Endothelial cell (in vitro differentiated cells): Measurements from ENCODE around the gene ZNF584. TPM values are rescaled to one million over a fixed set of nuclear protein-coding genes. Genes with fewer than 3 reads are reported as not detected.

Experiments
- DNase-seq: peaks from one replicate; pipeline ENCODE4 v3.0.0; 2021; ENCODE audit warnings: low spot score
- H3K27ac Mint-ChIP-seq: one replicate; pipeline ENCODE4 v1.8.0; 2021; ENCODE audit warnings: mixed read lengths, inconsistent platforms; ENCODE audit not compliant: unreplicated experiment
- H3K27me3 Mint-ChIP-seq: one replicate; pipeline ENCODE4 v1.8.0; 2021; ENCODE audit warnings: mild to moderate bottlenecking, moderate library complexity, mixed read lengths, inconsistent platforms; ENCODE audit not compliant: unreplicated experiment
- H3K36me3 Mint-ChIP-seq: one replicate; pipeline ENCODE4 v1.8.0; 2021; ENCODE audit warnings: mild to moderate bottlenecking, low read depth, mixed read lengths, inconsistent platforms; ENCODE audit not compliant: unreplicated experiment
- H3K4me1 Mint-ChIP-seq: one replicate; pipeline ENCODE4 v1.8.0; 2021; ENCODE audit warnings: mild to moderate bottlenecking, mixed read lengths, inconsistent platforms; ENCODE audit not compliant: unreplicated experiment
- H3K4me3 Mint-ChIP-seq: one replicate; pipeline ENCODE4 v1.8.0; 2021; ENCODE audit warnings: mild to moderate bottlenecking, mixed read lengths, inconsistent platforms; ENCODE audit not compliant: unreplicated experiment
- H3K9me3 Mint-ChIP-seq: one replicate; pipeline ENCODE4 v1.8.0; 2021; ENCODE audit warnings: mixed read lengths, inconsistent platforms; ENCODE audit not compliant: unreplicated experiment
- CTCF ChIP-seq: fragments of 200-600 bp; sonication (generic); IDR thresholded peaks from one replicate; pipeline ENCODE4 v1.5.0; 2021; ENCODE audit warnings: antibody characterized with exemption; ENCODE audit not compliant: unreplicated experiment
- microRNA-seq: library from miRNA; unstranded; fragments of <30 nt; microRNA quantifications from one replicate; pipeline ENCODE4, GENCODE V29; 2020; ENCODE audit not compliant: unreplicated experiment
- total RNA-seq: library from RNA; stranded (reverse); fragmentation: NEBNext Ultra II Directional; extraction: Animal tissue kit (Norgen Biotek cat#: 25700); gene quantifications from one replicate; pipeline ENCODE4 v1.2.1, GENCODE V29; 2021; ENCODE audit not compliant: unreplicated experiment

ZNF584 gene
- total RNA-seq, 1 donor from 2014 or later, result 6.0 TPM

DNA sequence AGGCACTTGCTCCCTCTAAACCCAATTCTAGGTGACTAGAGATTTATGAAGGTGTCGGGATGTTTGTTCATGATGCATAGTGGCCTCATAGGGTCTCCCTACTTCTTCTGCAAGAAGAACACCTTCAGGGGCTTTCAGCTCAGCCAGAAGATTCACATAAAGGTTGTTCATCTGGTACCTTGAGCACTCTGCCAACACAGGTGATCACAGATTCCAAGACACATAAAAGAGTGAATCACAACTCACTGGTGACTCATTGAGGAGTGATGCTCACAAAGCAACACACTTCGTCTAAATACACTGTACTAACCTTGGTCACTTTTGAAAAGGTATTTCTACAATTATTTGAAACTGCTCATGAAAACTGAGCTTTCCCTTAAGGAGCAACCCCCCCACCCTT is 51.6 kb downstream of the ZNF584 start:
- no peak overlapping the region for H3K4me3 Mint-ChIP-seq
- DNase-seq, result no peak
- H3K9me3 Mint-ChIP-seq, result no peaks in the 10 kb centered on the region
- peaks cover 2% of the 10 kb centered on the region for H3K27me3 Mint-ChIP-seq
- TF ChIP-seq CTCF, result no peak
- H3K4me1 Mint-ChIP-seq, result no peaks in the 10 kb centered on the region
- no peak overlapping the region for H3K27ac Mint-ChIP-seq
- H3K36me3 Mint-ChIP-seq, result peaks cover 7% of the 10 kb centered on the region

DNA sequence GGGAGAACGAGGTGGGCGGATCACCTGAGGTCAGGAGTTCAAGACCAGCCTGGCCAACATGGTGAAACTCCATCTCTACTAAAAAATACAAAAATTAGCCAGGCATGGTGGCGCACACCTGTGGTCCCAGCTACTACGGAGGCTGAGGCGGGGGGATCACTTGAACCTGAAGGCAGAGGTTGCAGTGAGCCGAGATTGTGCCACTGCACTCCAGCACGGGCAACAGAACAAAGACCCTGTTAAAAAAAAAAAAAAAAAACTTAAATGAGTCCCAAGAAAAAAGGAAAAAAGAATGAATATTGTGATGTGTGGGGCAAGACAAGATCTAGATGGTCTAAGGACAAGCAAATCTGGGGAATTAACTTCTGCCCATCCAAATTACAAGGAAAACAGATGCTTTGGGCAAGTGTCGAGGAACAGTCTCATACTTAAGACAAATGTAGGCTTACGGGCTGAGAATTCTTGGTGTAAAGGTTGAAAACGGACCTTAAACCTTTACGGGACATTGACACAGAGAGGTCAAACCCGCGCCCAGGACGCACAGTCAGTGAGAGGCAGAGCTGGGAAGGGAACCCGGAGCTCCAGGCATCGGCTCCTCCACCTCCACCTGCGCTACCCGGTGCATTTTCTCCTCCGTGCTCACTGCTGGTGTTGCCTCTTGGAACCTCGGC is 57.8 kb downstream of the ZNF584 start:
- H3K9me3 Mint-ChIP-seq, result no peaks in the 10 kb centered on the region
- TF ChIP-seq CTCF, result no peak
- no peak for DNase-seq
- peaks cover 12% of the 10 kb centered on the region for H3K27me3 Mint-ChIP-seq
- H3K4me1 Mint-ChIP-seq, result peaks cover 12% of the 10 kb centered on the region
- H3K4me3 Mint-ChIP-seq, result peak overlapping the region; percentile 83
- peak overlapping the region; percentile 83 for H3K27ac Mint-ChIP-seq
- peaks cover 11% of the 10 kb centered on the region for H3K36me3 Mint-ChIP-seq

- peak; percentile 97 for DNase-seq
- TF ChIP-seq CTCF, result no peak
- H3K27ac Mint-ChIP-seq, result peak within 1 kb of the TSS; percentile 83
- peaks cover 12% of the 10 kb centered on the region for H3K27me3 Mint-ChIP-seq
- H3K36me3 Mint-ChIP-seq, result peaks cover 11% of the 10 kb centered on the region
- H3K4me1 Mint-ChIP-seq, result peaks cover 12% of the 10 kb centered on the region
- peak within 1 kb of the TSS; percentile 83 for H3K4me3 Mint-ChIP-seq
- no peaks in the 10 kb centered on the region for H3K9me3 Mint-ChIP-seq
Measured at GRCh38 chr19:58466760-58467589, 58.5 kb downstream of the ZNF584 start, which contains the start of gene ZNF324. TSS of gene ZNF324 (plus strand) at chr19:58467080. CDS start at chr19:58469186, 2,106 bp downstream.

Small RNAs within 50 kb of the gene (microRNA-seq; reads per million reads assigned to microRNA genes)
- gene MIR4754, result 0.90 reads per million, percentile 9 among the genes with 10 or more reads in this experiment

Other genes starting within 250 kb of the ZNF584 start
- gene ZNF274, start 225.6 kb upstream of the ZNF584 start, total RNA-seq, result 21.4 TPM
- 44.3 TPM for gene ZNF544, start 179.7 kb upstream of the ZNF584 start, total RNA-seq
- gene ZNF8, start 129.7 kb upstream of the ZNF584 start, total RNA-seq, result 11.2 TPM
- gene ERVK3-1, start 103.3 kb upstream of the ZNF584 start, total RNA-seq, result 40.6 TPM
- 3.2 TPM for gene ZSCAN22, start 81.7 kb upstream of the ZNF584 start, total RNA-seq
- gene A1BG, start 55.2 kb upstream of the ZNF584 start, total RNA-seq, result 41.9 TPM
- 3.6 TPM for gene ZNF497, start 45.9 kb upstream of the ZNF584 start, total RNA-seq
- gene ZNF837, start 27.6 kb upstream of the ZNF584 start, total RNA-seq, result 4.5 TPM
- gene RPS5, start 21.4 kb upstream of the ZNF584 start, total RNA-seq, result 1,047 TPM
- gene RNF225, start 13.0 kb upstream of the ZNF584 start, total RNA-seq, result not detected
- gene ZNF132, start 31.5 kb downstream of the ZNF584 start, total RNA-seq, result 1.2 TPM
- gene ZNF324B, start 43.0 kb downstream of the ZNF584 start, total RNA-seq, result 5.2 TPM
- gene ZNF324, start 58.4 kb downstream of the ZNF584 start, total RNA-seq, result 10.5 TPM
- 9.9 TPM for gene ZNF446, start 67.7 kb downstream of the ZNF584 start, total RNA-seq
- gene SLC27A5, start 103.3 kb downstream of the ZNF584 start, total RNA-seq, result 4.7 TPM
- 22.2 TPM for gene ZBTB45, start 111.2 kb downstream of the ZNF584 start, total RNA-seq
- gene TRIM28, start 135.4 kb downstream of the ZNF584 start, total RNA-seq, result 457 TPM
- gene CHMP2A, start 146.5 kb downstream of the ZNF584 start, total RNA-seq, result 130 TPM
- 81.6 TPM for gene UBE2M, start 150.0 kb downstream of the ZNF584 start, total RNA-seq
- gene MZF1, start 164.7 kb downstream of the ZNF584 start, total RNA-seq, result 18.6 TPM